GM19438 (cell line): Measurements from ENCODE around the gene RABEP1.
A peak's percentile ranks its signal among the peaks of the same experiment; 100 is the strongest.
"Not testable (repeated sequence)": the region's sequence is repeated elsewhere in the genome, so short reads cannot be mapped to it uniquely, and the experiment has no call there.

Experiments used
- ATAC-seq: cut with Tn5 transposase; IDR thresholded peaks from one replicate; pipeline ENCODE4 v1.9.1; 2021; ENCODE audit warnings: low read depth; ENCODE audit not compliant: unreplicated experiment

Gene RABEP1, protein sequence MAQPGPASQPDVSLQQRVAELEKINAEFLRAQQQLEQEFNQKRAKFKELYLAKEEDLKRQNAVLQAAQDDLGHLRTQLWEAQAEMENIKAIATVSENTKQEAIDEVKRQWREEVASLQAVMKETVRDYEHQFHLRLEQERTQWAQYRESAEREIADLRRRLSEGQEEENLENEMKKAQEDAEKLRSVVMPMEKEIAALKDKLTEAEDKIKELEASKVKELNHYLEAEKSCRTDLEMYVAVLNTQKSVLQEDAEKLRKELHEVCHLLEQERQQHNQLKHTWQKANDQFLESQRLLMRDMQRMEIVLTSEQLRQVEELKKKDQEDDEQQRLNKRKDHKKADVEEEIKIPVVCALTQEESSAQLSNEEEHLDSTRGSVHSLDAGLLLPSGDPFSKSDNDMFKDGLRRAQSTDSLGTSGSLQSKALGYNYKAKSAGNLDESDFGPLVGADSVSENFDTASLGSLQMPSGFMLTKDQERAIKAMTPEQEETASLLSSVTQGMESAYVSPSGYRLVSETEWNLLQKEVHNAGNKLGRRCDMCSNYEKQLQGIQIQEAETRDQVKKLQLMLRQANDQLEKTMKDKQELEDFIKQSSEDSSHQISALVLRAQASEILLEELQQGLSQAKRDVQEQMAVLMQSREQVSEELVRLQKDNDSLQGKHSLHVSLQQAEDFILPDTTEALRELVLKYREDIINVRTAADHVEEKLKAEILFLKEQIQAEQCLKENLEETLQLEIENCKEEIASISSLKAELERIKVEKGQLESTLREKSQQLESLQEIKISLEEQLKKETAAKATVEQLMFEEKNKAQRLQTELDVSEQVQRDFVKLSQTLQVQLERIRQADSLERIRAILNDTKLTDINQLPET

DNA sequence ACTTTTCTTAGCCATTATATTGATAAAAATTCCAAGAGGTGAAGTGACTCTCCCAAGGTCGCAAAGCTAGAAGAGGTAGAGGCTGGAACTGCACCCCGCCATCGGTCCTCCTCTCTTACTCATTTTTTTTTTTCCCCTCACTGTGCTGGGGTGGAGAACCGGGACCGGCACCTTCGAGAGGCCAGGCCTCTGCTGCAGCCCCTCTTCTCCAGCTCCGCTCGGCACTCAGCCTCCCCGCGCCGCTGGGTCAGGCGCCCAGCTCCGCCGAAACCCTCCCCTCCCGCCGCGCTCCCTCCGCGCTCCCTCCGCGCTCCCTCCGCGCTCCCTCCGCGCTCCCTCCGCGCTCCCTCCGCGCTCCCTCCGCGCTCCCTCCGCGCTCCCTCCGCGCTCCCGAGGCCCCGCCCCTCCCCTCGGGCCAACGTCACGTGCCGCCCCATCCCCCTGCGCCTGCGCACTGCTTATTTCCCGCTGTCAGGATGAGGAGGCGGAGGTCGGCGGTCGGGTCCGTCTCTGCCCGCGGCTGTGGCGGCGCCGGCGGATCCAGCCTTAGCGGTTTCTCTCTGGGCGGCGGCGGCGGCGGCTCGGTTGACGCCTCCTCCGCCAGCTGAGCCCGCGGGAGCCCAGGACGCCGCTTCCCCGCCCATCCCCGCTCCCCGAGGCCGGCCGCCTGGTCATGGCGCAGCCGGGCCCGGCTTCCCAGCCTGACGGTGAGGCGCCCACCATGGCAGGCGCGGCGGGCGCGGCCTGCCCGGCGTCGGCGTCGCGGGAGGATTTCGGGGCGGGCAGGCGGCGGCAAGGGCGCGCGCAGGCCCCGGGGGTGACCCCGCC, at the start of gene RABEP1:
Gene RABEP1 (plus strand): TSS at position 471 of the 828 bp plus-strand sequence. CDS start 203 bp downstream, at position 674.
- peak; percentile 68 for ATAC-seq

DNA sequence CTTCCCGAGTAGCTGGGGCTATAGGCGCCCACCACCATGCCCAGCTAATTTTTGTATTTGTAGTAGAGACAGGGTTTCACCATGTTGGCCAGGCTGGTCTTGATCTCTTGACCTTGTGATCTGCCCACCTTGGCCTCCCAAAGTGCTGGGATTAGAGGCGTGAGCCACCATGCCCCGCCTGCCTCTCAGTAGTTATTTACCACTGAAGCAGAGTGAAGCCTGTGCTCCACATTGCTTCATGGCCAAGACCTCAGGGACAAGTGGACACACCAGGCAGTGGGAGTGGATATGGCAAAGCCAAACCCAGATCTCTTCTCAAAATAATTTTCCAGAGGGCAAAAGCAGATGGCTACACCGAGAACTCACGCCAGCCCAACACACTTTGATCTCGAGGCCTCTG, 48.6 kb upstream of the RABEP1 start:
- not testable (repeated sequence) for ATAC-seq

DNA sequence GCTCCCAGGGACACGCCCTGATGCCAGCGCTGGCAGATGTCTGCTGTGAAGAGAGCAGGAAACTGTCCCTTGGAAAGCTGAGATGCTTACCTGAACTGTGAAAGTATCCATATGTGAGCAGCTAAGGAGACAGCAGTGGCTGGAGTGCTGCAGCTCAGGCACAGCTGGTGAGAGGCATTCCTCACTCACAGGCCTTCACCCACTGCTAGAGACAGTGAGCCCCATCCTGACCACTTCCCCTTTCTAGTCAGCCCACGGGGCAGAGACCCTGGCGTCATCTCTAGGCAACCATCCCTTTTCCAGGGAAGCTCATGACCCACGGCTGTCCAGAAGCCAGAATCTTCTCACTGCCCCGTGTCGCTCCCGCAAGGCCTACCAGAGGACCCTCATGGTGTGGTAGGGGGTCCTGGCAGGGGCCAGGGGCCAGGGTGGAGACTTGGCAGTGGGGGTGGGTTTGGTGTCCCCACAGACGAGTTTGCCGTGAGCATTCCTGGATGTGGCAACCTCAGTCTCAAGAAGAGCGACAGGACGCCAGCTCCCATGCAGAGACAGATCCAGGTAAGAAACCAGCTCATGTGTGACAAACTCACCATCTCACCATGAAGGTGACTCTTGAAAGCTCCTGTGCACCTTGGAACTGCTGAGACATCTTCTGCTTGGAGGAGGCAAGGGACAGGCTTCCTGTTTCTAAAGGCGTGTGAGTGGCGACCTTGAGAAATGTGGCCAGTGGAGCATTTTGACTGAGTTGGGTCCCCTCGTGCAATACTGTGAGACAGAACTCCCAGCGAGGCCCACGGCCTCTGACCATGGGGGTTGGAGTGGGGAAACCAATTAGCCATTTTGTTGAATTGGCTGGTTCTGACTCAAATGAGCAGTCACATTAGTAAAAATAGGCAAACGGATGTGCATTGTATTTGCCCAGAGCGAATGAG, 47.2 kb upstream of the RABEP1 start, which contains the start of gene SCIMP:
Gene SCIMP (minus strand): TSS at position 216 of the 932 bp plus-strand sequence. CDS start 105 bp downstream, at position 111.
- no peak for ATAC-seq

DNA sequence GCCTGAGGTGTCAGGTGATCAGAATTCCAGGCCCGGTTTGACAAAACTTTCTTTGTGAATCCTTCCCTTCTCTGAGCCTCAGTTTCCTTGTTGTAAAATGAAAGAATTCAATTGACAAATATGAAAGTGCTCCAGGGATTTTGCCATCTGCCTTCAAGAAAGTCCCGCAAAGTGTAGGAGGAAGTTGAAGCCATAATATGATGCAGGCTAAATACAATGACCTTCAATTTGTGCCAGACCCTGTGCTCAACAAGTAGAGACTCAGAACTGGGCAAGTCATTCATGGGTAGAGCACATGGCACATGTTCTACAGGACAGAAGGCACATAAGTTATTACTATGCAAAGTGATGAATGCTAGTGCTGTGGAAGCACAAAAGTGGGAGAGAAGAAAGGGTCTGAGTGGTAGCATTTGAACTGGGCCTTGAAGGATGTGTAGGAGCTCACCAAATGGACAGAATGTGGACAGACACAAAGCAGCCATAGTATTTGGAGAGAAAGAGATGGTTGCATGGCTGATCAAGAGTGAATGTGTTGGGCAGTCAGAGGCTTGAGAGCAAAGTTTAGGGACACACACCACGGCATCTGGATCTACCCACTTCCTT, 45.0 kb upstream of the RABEP1 start:
- no peak for ATAC-seq

DNA sequence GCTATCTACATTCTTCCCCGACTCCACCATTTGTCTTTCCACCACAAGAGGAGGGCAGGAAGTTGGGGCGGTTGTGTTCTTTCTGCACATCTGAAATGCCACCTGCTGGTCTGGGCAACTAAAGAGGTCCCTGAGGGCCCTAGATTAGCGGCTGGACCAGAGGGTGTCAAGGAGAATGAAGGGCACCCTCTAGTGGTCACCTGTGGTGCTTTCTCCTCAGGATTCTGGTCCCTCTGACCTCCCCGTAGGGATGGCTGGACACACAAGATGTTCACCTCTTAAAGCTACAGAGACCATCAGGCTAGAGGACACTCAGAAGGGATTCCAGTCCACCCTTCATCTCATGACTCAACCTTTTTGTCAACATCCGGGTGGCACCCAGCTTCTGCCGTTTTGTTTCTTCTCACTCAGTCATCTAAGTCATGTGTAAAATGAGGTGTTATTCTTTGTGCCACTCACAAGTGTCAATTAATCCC, 44.5 kb upstream of the RABEP1 start:
- ATAC-seq, result peak; percentile 38

DNA sequence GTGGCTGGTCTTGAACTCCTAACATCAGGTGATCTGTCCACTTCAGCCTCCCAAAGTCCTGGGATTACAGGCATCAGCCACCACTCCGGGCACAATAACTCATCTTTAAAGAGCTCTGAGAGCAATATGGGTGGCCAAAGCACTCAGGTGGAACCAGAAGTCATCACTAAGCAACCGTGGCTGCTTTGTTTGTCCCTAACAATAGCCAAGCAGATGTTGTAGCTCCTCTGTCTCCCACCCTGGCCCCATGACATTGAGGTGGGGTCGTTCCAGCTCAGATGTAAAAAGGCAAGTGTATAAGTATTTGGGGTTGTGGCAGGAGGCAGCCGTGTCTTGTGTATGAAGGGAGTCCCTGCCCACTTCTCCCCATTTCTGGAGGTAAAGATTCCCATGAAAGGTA, 43.8 kb upstream of the RABEP1 start:
- no peak for ATAC-seq

DNA sequence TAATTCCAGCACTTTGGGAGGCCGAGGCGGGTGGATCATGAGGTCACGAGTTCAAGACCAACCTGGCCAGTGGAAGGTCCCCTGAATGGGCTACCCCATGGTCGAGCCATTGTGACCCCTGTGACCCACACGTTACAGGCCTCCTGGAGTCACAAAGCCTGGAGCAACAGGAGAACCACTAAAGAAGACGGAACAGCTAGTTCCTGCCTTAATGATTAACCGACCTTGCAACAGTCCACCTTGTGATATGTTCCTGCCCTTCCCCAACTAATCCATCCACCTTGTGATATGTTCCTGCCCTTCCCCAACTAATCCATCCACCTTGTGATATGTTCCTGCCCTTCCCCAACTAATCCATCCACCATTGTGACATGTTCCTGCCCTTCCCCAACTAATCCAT, 42.3 kb upstream of the RABEP1 start:
- ATAC-seq, result not testable (repeated sequence)

DNA sequence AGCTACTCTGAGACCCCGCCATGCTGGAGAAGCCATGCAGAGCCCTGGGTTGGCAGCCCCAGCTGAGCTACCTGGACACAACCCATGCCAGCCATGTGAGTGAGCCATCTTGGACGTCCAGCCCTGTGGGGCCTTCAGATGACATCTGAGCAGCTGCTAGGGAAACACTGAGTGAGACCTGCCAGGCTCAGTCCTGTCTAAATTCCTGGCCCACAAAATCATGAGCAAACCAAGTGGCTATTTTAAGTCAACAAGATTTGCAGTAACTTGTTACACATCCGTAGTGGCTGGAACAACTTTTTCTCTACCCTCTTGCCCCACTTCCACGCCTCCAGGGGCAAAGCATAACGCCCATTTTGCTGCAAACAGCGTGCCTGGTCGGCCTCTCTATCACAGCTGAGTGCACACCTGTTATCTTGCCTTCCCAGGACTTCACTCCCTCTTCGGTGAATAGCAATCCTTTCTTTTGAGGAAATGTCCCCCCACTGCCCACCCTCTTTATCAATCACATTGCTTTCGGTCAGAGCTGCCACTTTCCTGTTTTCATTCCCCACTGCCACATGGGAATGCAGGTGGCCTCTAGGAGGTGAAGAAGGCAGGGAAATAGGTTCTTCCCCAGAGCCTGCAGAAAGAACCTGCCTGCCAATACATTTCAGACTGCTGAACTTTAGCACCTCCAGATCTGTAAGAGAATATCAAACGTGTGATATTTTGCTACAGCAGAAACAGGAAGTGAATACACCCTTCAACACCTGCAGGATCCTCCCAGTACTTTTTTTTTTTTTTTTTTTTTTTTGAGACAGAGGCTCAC, 40.0 kb upstream of the RABEP1 start:
- ATAC-seq, result no peak

DNA sequence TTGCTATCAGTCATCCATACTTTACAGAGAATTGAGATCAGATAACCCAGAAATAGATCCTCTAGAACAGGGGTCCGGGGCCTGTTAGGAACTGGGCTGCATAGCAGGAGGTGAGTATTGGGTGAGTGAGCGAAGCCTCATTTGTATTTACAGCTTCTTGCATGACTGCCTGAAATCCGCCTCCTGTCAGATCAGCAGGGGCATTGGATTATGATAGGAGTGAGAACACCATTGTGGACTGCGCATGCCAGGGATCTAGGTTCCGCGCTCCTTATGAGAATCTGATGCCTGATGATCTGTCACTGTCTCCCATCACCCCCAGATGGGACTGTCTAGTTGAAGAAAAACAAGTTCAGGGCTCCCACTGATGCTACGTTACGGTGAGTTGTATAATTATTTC, 34.5 kb upstream of the RABEP1 start:
- no peak for ATAC-seq

DNA sequence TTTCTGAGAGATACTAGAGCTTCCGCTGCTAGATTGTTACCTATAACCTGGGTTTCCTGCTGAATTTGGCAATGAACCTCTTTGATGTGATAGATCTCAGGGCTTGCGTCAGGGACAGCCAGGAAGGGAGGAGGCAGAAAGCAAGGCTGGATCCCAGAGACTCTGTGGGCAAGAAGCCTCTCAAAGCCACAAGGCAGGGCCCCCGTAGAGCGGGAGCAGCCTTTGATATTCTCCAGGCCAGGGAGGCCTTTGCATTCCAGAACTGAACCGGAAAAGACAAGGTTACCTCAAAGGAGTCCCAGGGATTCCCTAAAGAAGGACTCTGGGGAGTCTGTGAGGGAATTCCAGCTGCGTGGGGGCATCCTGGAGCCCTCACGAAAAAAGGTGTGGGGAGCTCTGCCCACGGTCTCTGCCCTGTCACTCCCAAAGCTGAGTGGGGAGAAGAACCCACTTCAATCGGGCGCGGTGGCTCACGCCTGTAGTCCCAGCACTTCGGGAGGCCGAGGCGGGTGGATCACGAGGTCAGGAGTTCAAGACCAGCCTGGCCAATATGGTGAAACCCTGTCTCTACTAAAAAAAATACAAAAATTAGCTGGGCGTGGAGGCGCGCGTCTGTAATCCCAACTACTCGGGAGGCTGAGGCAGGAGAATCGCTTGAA, 33.1 kb upstream of the RABEP1 start:
- ATAC-seq, result no peak

DNA sequence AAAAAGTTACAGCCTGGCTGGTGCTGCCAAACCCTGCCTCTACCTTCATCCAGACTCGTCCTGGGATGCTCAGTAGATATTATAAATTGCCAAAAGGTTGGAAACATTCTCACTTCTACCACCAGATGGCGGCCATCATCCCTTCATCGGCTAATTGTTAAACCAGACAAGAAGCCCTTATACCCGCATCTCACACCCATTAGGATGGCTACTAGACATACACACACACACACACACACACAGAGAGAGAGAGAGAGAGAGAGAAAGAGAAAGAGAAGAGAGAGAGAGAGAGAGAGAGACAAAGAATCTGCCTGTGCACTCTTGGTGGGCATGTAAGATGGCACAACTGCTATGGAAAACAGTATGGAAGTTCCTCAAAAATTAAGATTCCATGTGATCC, 32.5 kb upstream of the RABEP1 start:
- ATAC-seq, result no peak

DNA sequence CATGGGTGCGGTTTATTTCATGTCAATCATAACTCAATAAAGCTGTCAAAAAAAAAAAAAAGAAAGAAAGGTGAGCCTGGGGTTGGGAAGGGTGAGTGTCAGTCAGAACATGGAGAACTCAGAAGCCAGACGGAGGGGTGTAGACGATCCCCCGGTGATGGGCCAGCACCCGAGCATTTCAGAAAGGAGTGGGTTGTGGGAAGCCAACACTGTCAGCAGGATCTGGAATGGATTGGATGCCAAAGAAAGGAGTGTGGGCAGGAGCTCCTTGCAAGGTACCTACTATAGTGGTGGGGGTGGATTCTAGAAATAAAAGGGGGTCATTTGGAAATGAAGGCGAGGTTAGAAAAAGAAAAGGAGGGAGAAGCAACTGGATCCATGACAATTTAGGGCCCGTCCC, 27.7 kb upstream of the RABEP1 start:
- ATAC-seq, result no peak

DNA sequence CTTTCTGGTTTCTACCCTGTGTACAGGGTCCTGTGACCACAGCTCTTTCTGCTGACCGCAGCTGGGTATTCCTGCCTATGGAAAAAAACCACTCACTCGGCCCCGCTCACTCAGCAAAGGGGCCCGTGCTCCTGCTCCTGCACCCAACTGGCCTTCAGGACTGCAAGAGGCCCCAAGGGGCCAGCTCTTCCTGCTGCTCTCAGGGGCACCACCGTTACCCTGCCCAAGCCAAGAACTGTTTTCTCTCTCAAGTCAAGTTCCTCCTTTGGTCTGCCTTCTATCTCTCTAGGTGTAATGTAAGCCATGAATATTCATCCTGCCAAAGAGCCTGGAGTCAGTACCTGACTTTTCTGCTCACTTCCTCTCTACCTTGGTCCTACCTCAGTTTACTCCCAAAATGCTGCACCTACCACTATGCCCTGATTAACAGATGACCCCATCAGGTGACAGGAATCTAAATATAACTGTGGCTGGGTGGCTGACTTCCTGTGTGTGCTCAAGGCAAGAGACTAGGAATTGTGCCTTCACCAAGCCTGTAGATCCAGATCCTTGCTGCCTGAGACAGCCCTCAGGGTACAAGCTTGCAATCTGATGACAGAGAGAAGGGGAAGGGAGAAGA, 27.1 kb upstream of the RABEP1 start:
- no peak for ATAC-seq

DNA sequence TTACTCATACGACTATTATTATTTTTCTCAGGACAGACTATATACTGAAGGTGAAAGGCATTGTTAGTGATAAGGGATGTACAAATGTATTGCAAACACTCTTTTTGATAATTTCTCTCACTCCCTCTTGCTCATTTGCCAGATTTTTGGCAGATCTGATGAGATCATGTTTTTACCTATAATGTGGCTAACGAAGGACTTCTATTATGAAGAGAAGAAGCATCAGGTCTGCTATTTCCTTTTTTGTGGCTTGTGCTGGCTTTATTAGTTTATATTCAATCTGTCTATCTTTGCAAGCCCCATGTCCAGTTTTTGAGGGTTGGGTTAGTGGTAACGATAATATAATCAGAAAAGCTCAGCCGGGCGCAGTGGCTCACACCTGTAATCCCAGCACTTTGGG, 25.0 kb upstream of the RABEP1 start:
- no peak for ATAC-seq

DNA sequence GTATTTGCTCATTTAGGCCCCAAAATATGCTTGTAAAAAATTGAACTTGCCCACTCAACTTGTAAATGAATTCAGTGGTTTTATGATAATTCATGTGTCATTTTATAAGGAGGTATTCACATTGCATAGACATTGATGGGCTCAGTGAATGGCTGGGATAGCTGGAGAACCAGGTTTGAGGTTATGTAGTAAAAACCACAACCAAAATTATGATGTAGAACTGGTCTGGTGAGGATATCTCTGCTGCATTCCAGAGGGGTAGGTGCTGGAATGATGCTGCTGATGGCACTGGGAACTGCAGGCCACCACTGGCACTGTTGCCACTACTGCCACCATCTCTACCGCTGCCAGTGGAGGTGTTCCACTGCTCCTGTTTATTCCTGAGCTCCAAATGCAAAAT, 21.5 kb upstream of the RABEP1 start:
- no peak for ATAC-seq

DNA sequence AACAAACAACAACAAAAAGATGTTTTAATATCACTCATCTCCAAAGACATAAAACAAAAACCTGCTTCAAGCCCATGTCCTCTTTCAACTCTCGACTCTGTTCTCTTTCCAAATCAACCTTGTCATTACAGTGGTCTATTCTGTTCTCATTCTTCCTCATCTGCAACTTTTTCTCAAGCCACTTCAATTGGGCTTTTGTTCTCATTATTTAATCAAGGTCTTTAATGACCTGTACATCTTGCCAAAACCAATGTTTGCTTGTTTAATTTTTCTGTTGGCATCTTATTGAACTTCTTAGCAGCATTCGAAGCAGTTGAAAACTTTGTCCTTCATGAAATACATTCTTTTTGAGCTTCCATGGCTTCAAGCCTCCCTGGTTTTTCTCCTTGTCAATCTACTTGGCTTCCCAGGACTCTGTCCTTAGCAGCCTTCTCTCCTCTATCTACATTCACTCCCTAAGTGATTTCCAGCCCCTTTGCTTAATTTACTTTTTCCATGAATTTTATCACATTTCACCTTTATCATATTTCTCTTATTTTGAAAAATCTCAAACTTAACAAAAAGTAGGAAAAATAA, 19.6 kb upstream of the RABEP1 start:
- ATAC-seq, result no peak

DNA sequence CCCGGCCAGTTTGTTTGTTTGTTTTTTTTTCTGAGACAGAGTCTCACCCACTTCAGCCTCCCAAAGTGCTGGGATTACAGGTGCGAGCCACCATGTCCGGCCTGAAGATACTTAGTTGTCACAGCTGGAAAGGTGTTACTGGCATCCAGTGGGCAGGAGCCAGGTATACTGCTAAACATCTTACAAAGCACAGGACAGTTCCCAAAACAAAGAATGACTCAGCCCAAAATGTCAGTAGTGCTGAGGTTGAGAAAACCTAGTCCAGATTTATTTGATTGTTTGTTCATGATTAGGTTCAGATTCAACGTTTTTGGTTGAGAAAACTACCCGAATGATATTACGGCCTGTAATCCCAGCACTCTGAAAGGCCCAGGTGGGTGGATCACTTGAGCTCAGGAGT, 18.6 kb upstream of the RABEP1 start:
- no peak for ATAC-seq
